Stimulated activated naive CD4-positive, alpha-beta T cell (primary cell): ENCODE data around the gene PGD.
A peak's percentile ranks its signal among the peaks of the same experiment; 100 is the strongest.
"Not testable (repeated sequence)": the region's sequence is repeated elsewhere in the genome, so short reads cannot be mapped to it uniquely, and the experiment has no call there.

Experiments
- DNase-seq, 6 experiments: peaks; one replicate each; lab custom pipeline; 2025; lab: John Stamatoyannopoulos, UW

PGD gene

GRCh38 chr1:10399444-10399941 lies 629 bp downstream of the PGD start:
- peak in 1 of 6 experiments; percentile 29 for DNase-seq

DNA sequence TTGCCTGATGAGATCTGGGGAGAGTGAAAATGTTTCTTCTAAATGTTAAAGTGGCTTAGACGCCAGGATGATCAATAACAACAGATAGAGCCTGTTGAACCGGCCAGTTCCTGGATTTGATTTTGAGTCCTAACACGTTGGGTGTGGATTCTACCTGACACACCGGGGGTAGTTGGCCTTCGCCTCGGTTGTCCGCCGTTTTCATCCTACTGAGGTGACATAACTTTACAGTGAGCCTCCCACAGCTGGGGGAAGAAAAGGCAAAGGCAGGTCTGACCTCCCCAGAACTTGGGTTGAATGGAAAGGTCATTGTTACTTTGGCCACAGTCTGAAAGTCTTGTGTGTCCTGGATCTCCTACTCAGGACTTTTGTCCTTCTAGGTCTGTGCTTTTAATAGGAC lies 1.1 kb downstream of the PGD start:
- no peak for DNase-seq

- no peak for DNase-seq
Observed at GRCh38 chr1:10401281-10401680, 2.4 kb downstream of the PGD start.

- no peak for DNase-seq
Observed at GRCh38 chr1:10402729-10403274, 3.9 kb downstream of the PGD start.

DNA sequence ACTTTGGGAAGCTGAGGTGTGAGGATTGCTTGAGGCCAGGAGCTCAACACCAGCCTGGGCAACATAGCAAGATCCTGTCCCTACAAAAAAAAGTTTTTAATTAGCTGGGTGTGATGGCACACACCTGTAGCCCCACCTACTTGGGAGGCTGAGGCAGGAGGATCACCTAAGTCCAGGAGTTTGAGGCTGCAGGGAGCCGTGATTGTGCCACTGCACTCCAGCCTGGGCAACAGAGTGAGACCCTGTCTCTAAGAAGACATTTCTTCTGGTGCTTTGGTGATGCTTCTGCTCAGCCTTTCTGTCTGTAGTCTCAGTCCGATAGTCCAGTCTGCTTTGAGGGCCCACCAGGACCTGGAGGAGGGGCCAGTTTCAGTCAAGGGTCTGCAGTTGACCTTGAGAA lies 8.3 kb downstream of the PGD start:
- no peak for DNase-seq

- no peak for DNase-seq
Observed at GRCh38 chr1:10415211-10415930, 16.5 kb downstream of the PGD start.

DNA sequence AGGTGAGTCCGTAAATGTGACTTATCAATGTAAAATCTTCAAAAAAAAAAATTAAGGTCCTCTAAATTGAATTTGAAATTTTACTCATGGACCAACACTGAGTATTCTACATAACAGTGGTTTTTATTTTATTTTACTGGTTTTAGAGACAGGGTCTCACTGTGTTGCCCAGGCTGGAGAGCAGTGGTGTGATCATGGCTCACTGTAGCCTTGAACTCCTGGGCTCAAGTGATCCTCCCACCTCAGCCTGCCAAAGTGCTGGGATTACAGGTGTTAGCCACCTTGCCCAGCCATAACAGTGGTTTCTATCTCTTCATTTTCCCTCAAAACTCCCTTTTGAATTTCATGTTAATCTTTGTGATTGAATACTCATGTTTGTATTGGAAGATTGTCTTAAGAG lies 17.1 kb downstream of the PGD start:
- not testable (repeated sequence) for DNase-seq

- DNase-seq, result not testable (repeated sequence)
Observed at GRCh38 chr1:10418741-10419140, 19.9 kb downstream of the PGD start.

DNA sequence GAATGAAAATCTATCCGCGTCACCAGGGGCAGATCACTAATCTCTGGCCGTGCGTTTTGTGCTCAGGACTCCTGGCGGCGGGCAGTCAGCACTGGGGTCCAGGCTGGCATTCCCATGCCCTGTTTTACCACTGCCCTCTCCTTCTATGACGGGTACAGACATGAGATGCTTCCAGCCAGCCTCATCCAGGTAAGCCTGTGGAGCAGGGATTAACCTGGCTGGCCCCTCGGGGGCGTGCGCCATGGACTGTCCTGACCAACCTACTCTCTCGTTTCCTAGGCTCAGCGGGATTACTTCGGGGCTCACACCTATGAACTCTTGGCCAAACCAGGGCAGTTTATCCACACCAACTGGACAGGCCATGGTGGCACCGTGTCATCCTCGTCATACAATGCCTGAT lies 20.5 kb downstream of the PGD start:
- DNase-seq, result no peak

- DNase-seq, result no peak
Observed at GRCh38 chr1:10421637-10422036, 22.8 kb downstream of the PGD start.

DNA sequence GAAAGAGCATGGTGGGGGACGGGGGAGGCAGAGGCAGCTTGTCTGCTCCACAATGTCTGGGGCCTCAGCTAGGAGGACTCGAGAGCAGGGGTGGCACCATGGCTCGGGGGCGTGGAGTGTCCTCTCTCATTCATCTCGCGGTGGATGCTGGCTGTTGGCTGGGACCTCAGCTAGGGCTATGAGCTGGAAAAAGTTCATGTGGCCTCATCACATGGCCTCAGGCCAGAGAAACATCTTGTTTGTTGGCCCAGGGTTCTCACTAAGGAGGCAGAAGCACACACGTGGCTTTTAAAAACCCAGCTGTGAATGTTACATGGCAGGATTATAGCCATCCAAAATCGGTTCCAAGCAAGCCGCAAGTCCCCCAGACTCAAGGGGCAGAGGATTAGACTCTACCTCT lies 25.2 kb downstream of the PGD start:
- DNase-seq, result no peak

DNA sequence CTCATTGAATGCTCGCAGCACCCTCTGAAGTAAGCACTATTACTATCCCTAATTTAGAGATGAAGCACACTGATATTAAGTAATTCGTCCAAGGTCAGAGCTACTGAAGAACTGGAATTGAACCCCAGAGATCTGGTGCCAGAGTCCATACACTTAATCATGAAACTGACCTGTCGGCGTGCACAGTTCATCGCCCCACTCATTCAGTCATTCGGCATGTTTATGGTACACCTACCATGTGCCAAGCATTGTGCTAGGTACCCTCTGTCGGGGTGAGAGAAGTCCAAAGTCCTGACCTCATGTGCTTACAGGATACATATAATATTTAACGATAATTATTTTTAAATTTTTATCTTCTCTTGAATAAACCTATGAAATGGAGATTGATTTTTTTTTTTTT lies 25.8 kb downstream of the PGD start:
- no peak for DNase-seq

DNA sequence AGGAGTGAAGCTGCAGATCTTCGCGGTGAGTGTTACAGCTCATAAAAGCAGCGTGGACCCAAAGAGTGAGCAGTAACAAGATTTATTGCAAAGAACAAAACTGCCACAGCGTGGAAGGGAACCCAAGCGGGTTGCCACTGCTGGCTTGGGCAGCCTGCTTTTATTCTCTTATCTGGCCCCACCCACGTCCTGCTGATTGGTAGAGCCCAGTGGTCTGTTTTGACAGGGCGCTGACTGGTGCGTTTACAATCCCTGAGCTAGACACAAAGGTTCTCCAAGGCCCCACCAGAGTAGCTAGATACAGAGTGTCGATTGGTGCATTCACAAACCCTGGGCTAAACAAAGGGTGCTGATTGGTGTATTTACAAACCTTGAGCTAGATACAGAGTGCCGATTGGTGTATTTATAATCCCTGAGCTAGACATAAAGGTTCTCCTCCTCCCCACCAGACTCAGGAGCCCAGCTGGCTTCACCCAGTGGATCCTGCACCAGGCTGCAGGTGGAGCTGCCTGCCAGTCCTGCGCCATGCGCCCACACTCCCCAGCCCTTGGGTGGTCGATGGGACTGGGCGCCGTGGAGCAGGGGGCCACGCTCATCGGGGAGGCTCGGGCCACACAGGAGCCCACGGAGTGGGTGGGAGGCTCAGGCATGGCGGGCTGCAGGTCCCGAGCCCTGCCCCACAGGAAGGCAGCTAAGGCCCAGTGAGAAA lies 27.1 kb downstream of the PGD start:
- DNase-seq, result not testable (repeated sequence)

- not testable (repeated sequence) for DNase-seq
Observed at GRCh38 chr1:10426535-10426848, 27.6 kb downstream of the PGD start.

GRCh38 chr1:10428984-10429383 lies 30.1 kb downstream of the PGD start:
- no peak for DNase-seq

- peak in 1 of 6 experiments; percentile 22 for DNase-seq
Observed at GRCh38 chr1:10429868-10430215, 31.0 kb downstream of the PGD start.

- peak; percentile 78 to 97 (median 88) for DNase-seq
Observed at GRCh38 chr1:10430216-10431069, 31.6 kb downstream of the PGD start, which contains the start of gene CENPS. Gene CENPS, plus strand, starts transcription at chr1:10430433. Its CDS starts 85 bp downstream, at chr1:10430518.

GRCh38 chr1:10431070-10431730 lies 32.3 kb downstream of the PGD start:
- peak in 2 of 6 experiments; percentile 17 to 40 for DNase-seq

DNA sequence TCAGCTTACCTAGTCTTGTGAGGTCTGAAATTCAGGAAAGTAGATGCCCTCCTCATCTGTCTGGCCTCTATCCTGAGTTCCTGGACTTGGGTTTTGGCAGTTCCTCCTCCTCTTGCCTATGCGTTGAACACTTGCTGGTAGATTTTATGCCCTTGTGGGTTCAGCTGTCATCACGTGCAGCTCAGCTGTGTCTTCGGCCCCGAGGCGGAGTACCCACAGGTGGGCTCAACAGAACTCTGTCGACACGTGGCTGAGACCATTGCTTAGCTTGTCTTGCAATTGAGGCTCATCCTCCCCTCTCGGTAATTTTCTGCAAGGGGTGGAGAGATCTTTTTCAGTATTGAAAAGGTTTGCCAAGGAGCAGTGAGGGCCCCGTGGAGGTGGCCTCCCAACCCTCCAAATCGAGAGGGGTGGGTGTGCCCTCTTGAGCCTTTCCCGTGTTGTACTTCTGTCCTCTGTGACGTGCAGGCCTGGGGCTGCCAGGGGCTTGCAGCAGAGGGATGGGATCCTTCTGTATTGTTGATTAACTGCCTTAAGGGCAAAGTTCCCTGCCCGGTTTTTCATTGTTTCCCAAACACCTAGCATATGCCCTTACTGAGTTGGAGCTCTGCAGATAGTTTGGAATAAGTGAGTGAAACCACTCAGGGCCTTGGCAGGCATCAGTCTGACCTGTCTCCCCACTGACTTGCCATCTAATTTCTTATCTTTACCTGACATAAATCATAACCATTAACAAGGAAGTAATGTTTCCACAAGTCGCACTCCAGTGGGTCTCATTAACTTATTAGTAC lies 34.2 kb downstream of the PGD start:
- no peak for DNase-seq

DNA sequence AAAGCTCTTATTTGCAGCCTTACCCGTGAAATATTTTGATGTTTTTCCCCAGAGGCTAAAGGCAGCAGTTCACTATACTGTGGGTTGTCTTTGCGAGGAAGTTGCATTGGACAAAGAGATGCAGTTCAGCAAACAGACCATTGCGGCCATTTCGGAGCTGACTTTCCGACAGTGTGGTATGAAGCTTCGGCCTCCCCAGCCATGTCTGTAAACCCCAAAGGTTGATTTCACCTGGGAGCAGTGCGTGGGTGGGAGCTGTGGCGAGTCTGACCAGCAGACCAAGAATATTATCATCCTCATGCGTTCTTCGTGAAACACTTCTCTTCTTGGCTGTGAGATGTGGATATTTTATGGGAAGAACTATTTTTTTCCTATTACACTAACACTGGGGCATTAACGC lies 34.9 kb downstream of the PGD start:
- no peak for DNase-seq

DNA sequence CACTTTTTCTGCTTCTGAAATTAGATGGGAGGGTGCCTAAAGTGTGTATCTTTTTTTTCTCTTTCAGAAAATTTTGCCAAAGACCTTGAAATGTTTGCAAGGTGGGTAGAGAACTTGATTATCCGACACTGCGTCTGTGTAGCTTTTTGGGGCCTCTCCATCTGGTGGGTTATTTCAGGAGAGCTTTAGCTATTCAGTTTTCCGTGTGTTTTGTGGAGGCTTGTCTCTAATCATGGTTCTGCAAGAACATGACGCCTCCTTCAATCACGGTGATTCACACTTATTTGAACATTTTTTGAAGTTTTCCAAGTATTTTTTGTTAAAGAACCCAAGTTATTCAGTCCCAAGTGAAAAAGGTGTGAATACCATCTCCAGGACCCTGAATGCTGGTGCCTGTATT lies 35.7 kb downstream of the PGD start:
- DNase-seq, result no peak
